ENCODE results near the gene FMNL2. TPM values are rescaled to one million over a fixed set of nuclear protein-coding genes. Genes with fewer than 3 reads are reported as not detected.

FMNL2 gene
- total and polyA plus RNA-seq, 4 donors = 18.8 to 81.4 (median 38.4) TPM

DNA sequence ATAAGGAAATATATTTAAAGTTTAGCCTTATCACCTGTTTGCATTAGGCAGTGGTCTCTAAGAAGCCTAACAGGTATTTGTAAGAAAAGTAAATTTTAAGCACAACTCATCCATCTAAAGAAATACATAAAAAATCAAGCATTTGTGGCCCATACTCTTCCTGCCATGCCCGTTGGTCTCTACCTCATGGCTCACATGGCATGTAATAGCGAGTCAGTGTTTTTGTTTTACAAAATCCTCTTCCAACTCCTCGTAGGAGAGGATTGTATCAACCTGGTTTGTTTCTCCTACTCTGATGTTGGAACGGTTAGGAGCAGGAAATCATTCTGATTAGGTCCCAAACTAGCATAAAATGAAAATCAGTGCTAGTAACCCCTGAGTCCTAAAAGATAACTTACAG, 91.8 kb downstream of the FMNL2 start:
- Histone ChIP-seq H3K4me1 (ENCODE audit: control insufficient read depth in 5 of 5, insufficient read depth in 5 of 5, low read length in 5 of 5) (peaks cover 0 to 23% (median 9%) of the 10 kb centered on the region in 5 donors), H3K9me3 (ENCODE audit: control insufficient read depth in 4 of 4, insufficient read depth in 3 of 4, low read length in 3 of 4) (no peaks in the 10 kb centered on the region), H3K4me3 (no peak overlapping the region), H3K27me3 (ENCODE audit: control insufficient read depth in 3 of 3, insufficient read depth in 3 of 3, low read length in 2 of 3) (no peaks in the 10 kb centered on the region), H3K36me3 (ENCODE audit: control insufficient read depth in 4 of 4, insufficient read depth in 4 of 4, low read length in 4 of 4) (peaks cover 0 to 1% (median 0%) of the 10 kb centered on the region in 4 donors), H3K27ac (ENCODE audit: low read depth in 1 of 2, low read length in 1 of 2) (no peak overlapping the region), H3K9ac (ENCODE audit: insufficient read depth in 1 of 2, low read length in 2 of 2) (no peak overlapping the region)
- TF ChIP-seq, protein P1, sequence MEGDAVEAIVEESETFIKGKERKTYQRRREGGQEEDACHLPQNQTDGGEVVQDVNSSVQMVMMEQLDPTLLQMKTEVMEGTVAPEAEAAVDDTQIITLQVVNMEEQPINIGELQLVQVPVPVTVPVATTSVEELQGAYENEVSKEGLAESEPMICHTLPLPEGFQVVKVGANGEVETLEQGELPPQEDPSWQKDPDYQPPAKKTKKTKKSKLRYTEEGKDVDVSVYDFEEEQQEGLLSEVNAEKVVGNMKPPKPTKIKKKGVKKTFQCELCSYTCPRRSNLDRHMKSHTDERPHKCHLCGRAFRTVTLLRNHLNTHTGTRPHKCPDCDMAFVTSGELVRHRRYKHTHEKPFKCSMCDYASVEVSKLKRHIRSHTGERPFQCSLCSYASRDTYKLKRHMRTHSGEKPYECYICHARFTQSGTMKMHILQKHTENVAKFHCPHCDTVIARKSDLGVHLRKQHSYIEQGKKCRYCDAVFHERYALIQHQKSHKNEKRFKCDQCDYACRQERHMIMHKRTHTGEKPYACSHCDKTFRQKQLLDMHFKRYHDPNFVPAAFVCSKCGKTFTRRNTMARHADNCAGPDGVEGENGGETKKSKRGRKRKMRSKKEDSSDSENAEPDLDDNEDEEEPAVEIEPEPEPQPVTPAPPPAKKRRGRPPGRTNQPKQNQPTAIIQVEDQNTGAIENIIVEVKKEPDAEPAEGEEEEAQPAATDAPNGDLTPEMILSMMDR (IDR thresholded peaks at IDR 0.05; ENCODE audit: control extremely low read depth, extremely low read depth) = no peak
- DNase-seq = no peak
- WGBS, 2 donors = 75 to 88% methylated on average over 4 of the region's 4 CpGs
- no peak for ATAC-seq (ENCODE audit: insufficient read depth, low FRiP score)

GRCh38 chr2:152427902-152428301, 92.9 kb downstream of the FMNL2 start:
- no peak overlapping the region for H3K27ac ChIP-seq (ENCODE audit: low read depth in 1 of 2, low read length in 1 of 2)
- H3K4me1 ChIP-seq (ENCODE audit: control insufficient read depth in 5 of 5, insufficient read depth in 5 of 5, low read length in 5 of 5) = peaks cover 0 to 23% (median 11%) of the 10 kb centered on the region in 5 donors
- H3K9me3 ChIP-seq (ENCODE audit: control insufficient read depth in 4 of 4, insufficient read depth in 3 of 4, low read length in 3 of 4) = no peaks in the 10 kb centered on the region
- H3K27me3 ChIP-seq (ENCODE audit: control insufficient read depth in 3 of 3, insufficient read depth in 3 of 3, low read length in 2 of 3) = no peaks in the 10 kb centered on the region
- TF ChIP-seq, protein P1 (IDR thresholded peaks at IDR 0.05; ENCODE audit: control extremely low read depth, extremely low read depth) = no peak
- ATAC-seq (ENCODE audit: insufficient read depth, low FRiP score) (no peak), DNase-seq (no peak)
- H3K9ac ChIP-seq (ENCODE audit: insufficient read depth in 1 of 2, low read length in 2 of 2) = no peak overlapping the region
- H3K4me3 ChIP-seq = no peak overlapping the region
- peaks cover 0 to 1% (median 0%) of the 10 kb centered on the region in 4 donors for H3K36me3 ChIP-seq (ENCODE audit: control insufficient read depth in 4 of 4, insufficient read depth in 4 of 4, low read length in 4 of 4)
- WGBS, 2 donors = 61 to 70% methylated on average over 1 of the region's 1 CpG

- no peaks in the 10 kb centered on the region for H3K27me3 ChIP-seq (ENCODE audit: control insufficient read depth in 3 of 3, insufficient read depth in 3 of 3, low read length in 2 of 3)
- H3K27ac ChIP-seq (ENCODE audit: low read depth in 1 of 2, low read length in 1 of 2) = no peak overlapping the region
- H3K9ac ChIP-seq (ENCODE audit: insufficient read depth in 1 of 2, low read length in 2 of 2) = no peak overlapping the region
- 82 to 85% methylated on average over 8 of the region's 8 CpGs for WGBS, 2 donors
- H3K9me3 ChIP-seq (ENCODE audit: control insufficient read depth in 4 of 4, insufficient read depth in 3 of 4, low read length in 3 of 4) = no peaks in the 10 kb centered on the region
- peaks cover 7 to 23% (median 11%) of the 10 kb centered on the region in 5 donors for H3K4me1 ChIP-seq (ENCODE audit: control insufficient read depth in 5 of 5, insufficient read depth in 5 of 5, low read length in 5 of 5)
- peak in 1 of 3 donors; percentile 36 for DNase-seq
- H3K4me3 ChIP-seq = no peak overlapping the region
- TF ChIP-seq, protein P1 (IDR thresholded peaks at IDR 0.05; ENCODE audit: control extremely low read depth, extremely low read depth) = no peak
- H3K36me3 ChIP-seq (ENCODE audit: control insufficient read depth in 4 of 4, insufficient read depth in 4 of 4, low read length in 4 of 4) = no peaks in the 10 kb centered on the region
- no peak for ATAC-seq (ENCODE audit: insufficient read depth, low FRiP score)
These were observed 94.0 kb downstream of the FMNL2 start for GRCh38 chr2:152428800-152429582.
